HepG2 (cell line): ENCODE results near the gene RABL6. TPM values are rescaled to one million over a fixed set of nuclear protein-coding genes. Genes with fewer than 3 reads are reported as not detected.

Experiments used
- ARID2 ChIP-seq: sonication (generic); formaldehyde crosslinking; IDR thresholded peaks from 2 replicates; pipeline ENCODE4 v1.8.1; 2022; ENCODE audit warnings: mild to moderate bottlenecking, missing genetic modification reagents, borderline replicate concordance
- EED ChIP-seq: sonication (generic); formaldehyde crosslinking; IDR thresholded peaks from 2 replicates; pipeline ENCODE4 v1.5.0; 2020; ENCODE audit warnings: mild to moderate bottlenecking, missing genetic modification reagents
- KLF16 ChIP-seq, 2 experiments: sonication (generic) in 1 of 2; formaldehyde crosslinking in 1 of 2; IDR thresholded peaks; 2 replicates each; pipeline versions ENCODE4 v1.6.1 to v1.8.0; 2016 to 2023; ENCODE audit warnings: missing genetic modification reagents in 2 of 2, missing compliant biosample characterization in 1 of 2
- MAF1 ChIP-seq: sonication (generic); formaldehyde crosslinking; IDR thresholded peaks from 2 replicates; pipeline ENCODE4 v1.5.0; 2020; ENCODE audit warnings: missing genetic modification reagents, borderline replicate concordance
- MTERF4 ChIP-seq: sonication (generic); formaldehyde crosslinking; IDR thresholded peaks from 2 replicates; pipeline ENCODE4 v1.8.0; 2023; ENCODE audit warnings: mild to moderate bottlenecking, missing genetic modification reagents
- NCOR1 ChIP-seq: fragments of 200-600 bp; sonication (generic); IDR thresholded peaks from 2 replicates; pipeline ENCODE4 v1.7.0; 2017; ENCODE audit warnings: antibody characterized with exemption, low read length, borderline replicate concordance
- NFE2L2 ChIP-seq: fragments of 150-350 bp; IDR thresholded peaks from 2 replicates; pipeline ENCODE4 v1.6.1; 2014; ENCODE audit warnings: low read length
- NR2F1 ChIP-seq, 2 experiments: fragments of 450-650 bp in 1 of 2; formaldehyde crosslinking in 1 of 2; IDR thresholded peaks; 2 replicates each; pipeline versions ENCODE4 v1.5.0 to v1.6.1; 2016 to 2020; ENCODE audit warnings: mild to moderate bottlenecking in 1 of 2, missing compliant biosample characterization in 1 of 2, missing genetic modification reagents in 1 of 2, moderate library complexity in 1 of 2
- SNAPC4 ChIP-seq: sonication (generic); formaldehyde crosslinking; IDR thresholded peaks from 2 replicates; pipeline ENCODE4 v1.4.0; 2020; ENCODE audit warnings: mild to moderate bottlenecking, missing genetic modification reagents
- SOX13 ChIP-seq, 3 experiments: fragments of 450-650 bp in 1 of 3; sonication (generic) in 1 of 3; formaldehyde crosslinking in 1 of 3; IDR thresholded peaks in 2 of 3; conservative IDR thresholded peaks in 1 of 3; 2 replicates each; pipeline versions ENCODE4 v1.5.0 to v1.6.1; 2016 to 2020; ENCODE audit warnings: antibody characterized with exemption in 1 of 3, mild to moderate bottlenecking in 1 of 3, missing compliant biosample characterization in 1 of 3, missing genetic modification reagents in 1 of 3, moderate library complexity in 1 of 3
- TFDP2 ChIP-seq: sonication (generic); formaldehyde crosslinking; IDR thresholded peaks from 2 replicates; pipeline ENCODE4 v1.4.0; 2020; ENCODE audit warnings: missing genetic modification reagents
- ZNF121 ChIP-seq: sonication (generic); formaldehyde crosslinking; IDR thresholded peaks from 2 replicates; pipeline ENCODE4 v1.5.0; 2020; ENCODE audit warnings: mild to moderate bottlenecking, missing genetic modification reagents
- ZNF143 ChIP-seq: sonication (generic); formaldehyde crosslinking; IDR thresholded peaks from 2 replicates; pipeline ENCODE4 v1.4.0; 2020; ENCODE audit warnings: missing genetic modification reagents
- ZNF550 ChIP-seq: sonication (generic); formaldehyde crosslinking; IDR thresholded peaks from 2 replicates; pipeline ENCODE4 v1.4.0; 2020; ENCODE audit warnings: mild to moderate bottlenecking, missing genetic modification reagents, borderline replicate concordance
- ZNF703 ChIP-seq: sonication (generic); formaldehyde crosslinking; IDR thresholded peaks from 2 replicates; pipeline ENCODE4 v1.5.1; 2020; ENCODE audit warnings: missing genetic modification reagents, mild to moderate bottlenecking, moderate library complexity, borderline replicate concordance
- ZNF766 ChIP-seq: sonication (generic); formaldehyde crosslinking; IDR thresholded peaks from 2 replicates; pipeline ENCODE4 v1.5.0; 2020; ENCODE audit warnings: missing genetic modification reagents, borderline replicate concordance
- polyA plus RNA-seq, 8 experiments: library from polyadenylated mRNA; depleted of rRNA in 3 of 8; stranded (reverse) in 7 of 8; unstranded in 1 of 8; fragments of >200 nt; fragmentation: Illumina TruSeq in 4 of 8; extraction: Trizol in 4 of 8; gene quantifications; 2 replicates each; pipeline versions ENCODE4 v1.2.1 to v1.2.3, GENCODE V29; 2011 to 2016; ENCODE audit warnings: low read depth in 4 of 8, missing spikeins in 1 of 8, mixed read lengths in 1 of 8; ENCODE audit not compliant: insufficient read depth in 1 of 8
- total RNA-seq, 5 experiments: library from RNA; depleted of rRNA; stranded (reverse); fragments of >200 nt; fragmentation: Illumina TruSeq; extraction: Trizol; gene quantifications; 2 replicates each; pipeline ENCODE4 v1.2.3, GENCODE V29; 2016; ENCODE audit warnings: low read depth in 1 of 5
- TF ChIP-seq, protein P1 (sequence below): sonication (generic); formaldehyde crosslinking; IDR thresholded peaks from 2 replicates; pipeline ENCODE4 v1.4.0; 2020; ENCODE audit warnings: mild to moderate bottlenecking, missing genetic modification reagents

RABL6 gene
- total and polyA plus RNA-seq, 2 of the 13 experiments (the other 11 are each of a cell fraction or from before 2014, with no cell fraction given) = 81.5 to 125 TPM

DNA sequence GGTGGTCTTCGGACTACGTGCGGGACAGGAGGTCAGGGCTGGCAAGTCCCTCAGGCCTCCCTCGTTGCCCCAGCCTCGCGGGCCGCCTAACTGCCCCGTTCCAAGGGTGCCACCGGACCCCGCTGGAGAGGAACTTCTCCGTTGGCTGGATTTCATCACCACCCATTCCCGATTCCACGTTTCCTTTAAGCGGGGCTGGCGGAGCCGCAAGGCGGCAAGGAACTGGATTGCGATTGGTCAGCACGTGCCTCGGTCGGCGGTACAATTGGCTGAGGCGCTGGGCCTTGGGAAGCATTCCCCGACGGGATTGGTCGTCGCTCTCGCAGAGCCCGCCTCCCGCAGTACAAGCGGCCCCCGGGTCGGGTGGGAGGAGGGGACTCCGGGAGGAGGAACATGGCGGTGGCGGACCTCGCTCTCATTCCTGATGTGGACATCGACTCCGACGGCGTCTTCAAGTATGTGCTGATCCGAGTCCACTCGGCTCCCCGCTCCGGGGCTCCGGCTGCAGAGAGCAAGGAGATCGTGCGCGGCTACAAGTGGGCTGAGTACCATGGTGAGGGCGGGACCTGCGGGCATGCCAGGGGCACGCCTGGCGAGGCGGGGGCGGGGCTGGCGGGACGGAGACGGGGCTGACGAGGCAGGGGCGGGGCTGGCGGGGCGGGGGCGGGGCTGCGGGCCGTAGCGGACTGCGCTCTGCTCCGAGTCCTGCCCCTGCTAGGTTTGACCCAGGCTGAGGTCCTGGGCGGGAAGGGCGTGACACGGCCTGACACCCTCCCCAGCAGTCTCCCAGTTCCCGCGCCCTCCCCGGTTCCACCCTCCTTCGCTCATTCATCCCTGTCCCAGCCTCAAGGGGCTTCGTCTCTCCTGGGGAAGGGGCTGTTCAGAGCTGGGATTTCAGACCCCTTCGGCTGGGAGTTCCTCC, 41.6 kb downstream of the RABL6 start, which contains the start of gene PHPT1 (continued):
- peak in 1 of 2 experiments; percentile 7; a peak in 1 of 4 replicates for TF ChIP-seq NR2F1 (CRISPR knock-in tag; IDR thresholded peaks at IDR 0.05)
- peak; percentile 15; the same call in 1 of the 2 replicates for TF ChIP-seq SNAPC4 (CRISPR knock-in tag)
- TF ChIP-seq, protein P1, sequence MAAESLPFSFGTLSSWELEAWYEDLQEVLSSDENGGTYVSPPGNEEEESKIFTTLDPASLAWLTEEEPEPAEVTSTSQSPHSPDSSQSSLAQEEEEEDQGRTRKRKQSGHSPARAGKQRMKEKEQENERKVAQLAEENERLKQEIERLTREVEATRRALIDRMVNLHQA (CRISPR knock-in tag) = no peak
- no peak for TF ChIP-seq ZNF121
- TF ChIP-seq EED (CRISPR knock-in tag) = no peak
- TF ChIP-seq NFE2L2 = no peak
- TF ChIP-seq ZNF143 (CRISPR knock-in tag) = peak; percentile 57; the same call in 1 of the 2 replicates
- peak; percentile 91 for TF ChIP-seq TFDP2
- no peak for TF ChIP-seq ZNF703 (CRISPR knock-in tag)
- no peak for TF ChIP-seq SOX13 (IDR thresholded peaks at IDR 0.05)
- TF ChIP-seq SOX13 (CRISPR knock-in tag; conservative IDR thresholded peaks at IDR 0.05 in 1 of 2, IDR thresholded peaks at IDR 0.05 in 1 of 2) = peak in 1 of 2 experiments; percentile 3; a peak in 1 of 4 replicates
- peak in 1 of 2 experiments; percentile 73; a peak in 2 of 4 replicates for TF ChIP-seq KLF16 (CRISPR knock-in tag; IDR thresholded peaks at IDR 0.05)
- TF ChIP-seq ARID2 (CRISPR knock-in tag) = peak; percentile 67; the same call in 1 of the 2 replicates
- no peak for TF ChIP-seq ZNF550
- TF ChIP-seq MAF1 (CRISPR knock-in tag) = peak; percentile 75; the same call in 1 of the 2 replicates
- no peak; the same call in 1 of the 2 replicates for TF ChIP-seq NCOR1
- 0 out of 2 replicates have a peak, but pooled peaks have one; percentile 52 for TF ChIP-seq ZNF766
- 0 out of 2 replicates have a peak, but pooled peaks have one; percentile 46 for TF ChIP-seq MTERF4 (CRISPR knock-in tag)
